Adrenal gland (tissue), 5 donors: ENCODE results near the gene ANKLE2.

Source experiments
- CTCF ChIP-seq, 6 experiments: fragments of 450-650 bp in 4 of 6; fragments of 200-600 bp in 2 of 6; sonication (generic) in 1 of 6; IDR thresholded peaks; 1 replicate in 5 of 6; 2 replicates in 1 of 6; pipeline versions ENCODE4 v1.5.1 to v1.8.0; 2016 to 2021; ENCODE audit warnings: antibody characterized with exemption in 6 of 6, mild to moderate bottlenecking in 2 of 6, moderate library complexity in 1 of 6
- POLR2A ChIP-seq, 2 donors: fragments of 450-650 bp; IDR thresholded peaks; one replicate each; pipeline ENCODE4 v1.6.1; 2017; ENCODE audit warnings: antibody characterized with exemption in 2 of 2, mild to moderate bottlenecking in 2 of 2, moderate library complexity in 1 of 2
- donor health status: DM: no; HTN: no; CAD: no.

- TF ChIP-seq CTCF (IDR thresholded peaks at IDR 0.05), result no peak
- no peak for TF ChIP-seq POLR2A (IDR thresholded peaks at IDR 0.05)
Measured at GRCh38 chr12:132710043-132710404, 51.6 kb downstream of the ANKLE2 start.
